DLD1 (cell line): ENCODE measurements around the gene CCL2.

ENCODE experiments used
- in situ Hi-C: cut with HindIII; loops from 2 replicates; pipeline ENCODE4 v1.10.0; 2017; ENCODE audit warnings: low sequenced_read_pairs

The CCL2 gene

DNA sequence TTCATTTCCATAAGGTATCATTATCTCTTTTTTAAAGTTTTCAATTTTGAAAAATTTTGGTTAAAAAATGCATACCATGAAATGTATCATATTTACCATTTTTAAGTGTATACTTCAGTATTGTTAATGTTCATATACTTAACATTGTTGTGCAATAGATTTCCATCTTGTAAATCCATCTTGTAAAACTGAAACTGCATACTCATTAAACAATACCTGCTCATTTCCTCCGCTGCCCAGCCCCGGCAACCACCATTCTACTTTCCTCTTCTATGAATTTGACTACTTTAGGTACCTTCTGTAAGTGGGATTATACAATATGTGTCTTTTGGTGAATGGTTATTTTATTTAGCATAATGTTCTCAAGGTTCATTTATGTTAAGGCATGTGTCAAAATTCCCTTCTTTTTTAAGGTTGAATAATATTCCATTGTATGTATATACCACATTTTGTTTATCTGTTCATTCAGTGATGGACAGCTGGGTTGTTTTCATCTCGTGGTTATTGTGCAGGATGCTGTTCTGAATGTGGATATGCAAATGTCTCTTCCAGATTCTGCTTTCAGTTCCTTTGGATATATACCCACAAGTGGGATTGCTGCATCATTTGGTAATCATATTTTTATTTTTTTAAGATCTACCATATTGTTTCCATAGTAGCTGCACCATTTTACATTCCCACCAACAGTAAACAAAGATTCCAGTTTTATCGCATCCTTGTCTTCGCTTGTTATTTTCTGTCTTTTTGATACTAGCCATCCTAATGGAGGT lies 6.7 kb downstream of the CCL2 start:
- in situ Hi-C loops, result no loop called here

DNA sequence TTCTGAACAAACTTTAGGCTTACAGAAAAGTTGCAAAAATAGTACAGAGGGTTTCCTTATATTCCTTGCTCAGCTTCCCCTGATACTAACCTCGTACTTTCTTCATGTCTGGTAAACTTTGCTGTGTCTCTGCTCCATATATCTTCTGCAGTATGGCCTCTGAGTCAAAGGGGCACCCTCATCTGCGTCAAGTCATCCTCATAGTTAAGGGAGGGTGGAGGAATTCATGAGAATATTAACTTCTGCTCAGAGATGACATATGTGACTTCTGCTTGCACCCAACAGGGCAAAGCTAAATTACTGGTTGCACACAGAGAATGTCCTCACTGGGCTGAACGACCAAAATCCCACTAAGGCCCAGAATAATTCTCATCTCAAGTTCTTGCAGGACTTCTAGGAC lies 10.6 kb downstream of the CCL2 start:
- in situ Hi-C loops, result no loop called here

GRCh38 chr17:34269969-34270368 lies 14.9 kb downstream of the CCL2 start, which contains the start of gene CCL7:
TSS of gene CCL7 (plus strand) at chr17:34270221. CDS start at chr17:34270291, 70 bp downstream.
- in situ Hi-C loops, result no loop called here

- in situ Hi-C loops, result no loop called here
These were observed 20.8 kb downstream of the CCL2 start for GRCh38 chr17:34275881-34276280.

- in situ Hi-C loops, result no loop called here
These were observed 21.7 kb downstream of the CCL2 start for GRCh38 chr17:34276826-34277225.

GRCh38 chr17:34283571-34283970 lies 28.5 kb downstream of the CCL2 start:
- in situ Hi-C loops, result no loop called here

- in situ Hi-C loops, result no loop called here
These were observed 30.3 kb downstream of the CCL2 start, which contains the start of gene CCL11 for GRCh38 chr17:34285286-34285792. TSS of gene CCL11 (plus strand) at chr17:34285742. CDS start at chr17:34285809, 67 bp downstream.

DNA sequence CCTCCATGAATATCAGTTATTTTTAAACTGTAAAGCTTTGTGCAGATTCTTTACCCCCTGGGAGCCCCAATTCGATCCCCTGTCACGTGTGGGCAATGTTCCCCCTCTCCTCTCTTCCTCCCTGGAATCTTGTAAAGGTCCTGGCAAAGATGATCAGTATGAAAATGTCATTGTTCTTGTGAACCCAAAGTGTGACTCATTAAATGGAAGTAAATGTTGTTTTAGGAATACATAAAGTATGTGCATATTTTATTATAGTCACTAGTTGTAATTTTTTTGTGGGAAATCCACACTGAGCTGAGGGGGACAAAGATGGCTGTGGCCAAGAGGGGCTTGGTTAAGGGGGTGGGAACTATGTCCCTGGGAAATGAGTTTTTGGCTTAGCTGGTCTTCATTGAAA lies 32.8 kb downstream of the CCL2 start:
- in situ Hi-C loops, result no loop called here

DNA sequence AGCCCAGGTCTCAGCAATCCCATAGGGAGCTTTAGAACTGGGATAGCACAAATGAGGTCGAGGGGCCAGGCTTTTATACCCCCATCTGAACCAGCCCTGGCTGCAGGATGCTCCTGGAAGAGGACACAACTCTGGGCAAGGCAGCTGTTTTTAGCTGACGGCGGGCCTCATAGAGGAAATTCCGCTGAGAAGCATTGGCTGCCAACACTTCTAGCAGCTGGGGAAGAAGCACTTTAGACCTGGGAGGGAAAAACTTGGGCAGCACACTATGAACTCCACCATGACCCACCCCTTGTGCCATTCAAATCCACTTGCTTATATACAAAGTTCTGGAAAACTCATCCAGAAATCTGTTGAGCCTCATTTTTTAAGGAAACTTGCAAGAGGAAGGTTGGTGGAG lies 35.5 kb downstream of the CCL2 start:
- in situ Hi-C loops, result no loop called here

DNA sequence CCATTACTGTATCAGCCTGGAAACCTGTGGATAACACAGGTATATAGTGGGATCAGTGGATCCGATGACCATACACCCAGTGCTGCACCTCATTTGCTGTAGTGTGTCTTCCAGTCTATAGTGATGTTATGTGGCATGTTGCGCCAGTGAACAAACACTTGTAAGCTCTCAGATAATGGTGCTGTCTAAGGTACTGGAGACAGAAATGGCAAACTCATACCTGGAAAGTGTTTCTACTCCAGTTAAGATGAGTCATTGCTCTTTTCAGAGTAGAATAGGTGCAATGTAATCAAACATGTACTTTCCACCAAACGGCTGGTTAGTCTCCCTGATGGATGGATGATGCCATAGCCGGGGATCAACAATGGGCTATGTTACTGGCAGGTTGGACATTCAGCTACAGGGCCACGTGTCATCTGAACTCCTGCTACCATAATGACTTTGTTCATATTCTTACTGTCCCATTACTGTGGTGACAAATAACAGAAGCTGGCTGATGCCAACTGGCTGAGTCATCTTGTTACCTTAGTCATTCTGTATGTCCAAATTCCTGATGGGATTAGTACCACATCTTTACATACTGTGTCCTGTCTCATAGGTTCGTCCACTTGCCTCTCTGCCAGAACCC lies 36.8 kb downstream of the CCL2 start:
- in situ Hi-C loops, result no loop called here

DNA sequence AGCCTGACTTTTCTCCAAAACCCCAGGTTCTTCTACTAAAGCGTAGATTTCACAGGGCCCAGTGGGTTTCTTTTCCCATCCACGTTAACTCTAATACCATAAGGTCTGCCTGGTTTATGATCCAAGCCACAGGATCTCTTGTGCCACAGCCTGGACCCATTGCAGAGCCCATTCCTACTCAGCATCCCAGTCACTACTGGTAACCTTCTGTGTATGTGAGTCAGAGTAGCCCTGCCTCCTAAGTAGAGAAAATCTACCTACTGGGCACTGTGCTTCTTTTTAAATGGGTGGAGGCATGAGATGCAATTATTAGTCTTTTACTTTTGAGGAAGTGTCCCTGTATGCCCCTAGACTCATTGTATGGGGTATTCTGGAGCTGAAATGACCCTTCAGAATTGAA lies 43.9 kb downstream of the CCL2 start:
- in situ Hi-C loops, result no loop called here

DNA sequence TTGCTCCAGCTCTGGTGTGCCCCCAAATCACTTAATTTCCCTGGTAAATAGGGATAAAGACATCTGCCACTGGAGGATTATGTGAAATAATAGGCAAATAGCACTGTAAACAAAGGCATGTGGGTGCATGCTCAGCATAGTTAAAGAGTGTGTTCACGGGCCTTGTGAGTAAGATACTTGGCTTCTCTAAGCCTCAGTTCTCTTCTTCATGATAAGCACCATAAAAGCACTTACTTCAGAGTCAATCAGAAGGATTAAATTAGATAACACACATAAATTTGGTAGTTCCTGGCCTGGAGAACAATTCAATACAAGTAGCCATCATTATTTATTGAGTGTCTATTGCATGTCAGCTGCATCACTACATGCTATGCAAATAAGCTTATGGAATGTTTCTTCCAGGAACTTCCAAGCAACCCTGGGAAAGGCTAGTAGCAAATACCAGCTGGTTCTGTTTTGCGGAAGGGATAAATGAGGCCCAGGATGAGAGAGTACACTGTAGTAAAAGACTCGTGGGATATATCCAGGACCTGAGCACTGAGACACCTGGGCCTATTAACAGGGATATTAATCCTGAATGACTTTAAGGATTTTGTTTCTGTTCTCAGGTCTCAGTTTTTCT lies 45.0 kb downstream of the CCL2 start:
- in situ Hi-C loops, result no loop called here

DNA sequence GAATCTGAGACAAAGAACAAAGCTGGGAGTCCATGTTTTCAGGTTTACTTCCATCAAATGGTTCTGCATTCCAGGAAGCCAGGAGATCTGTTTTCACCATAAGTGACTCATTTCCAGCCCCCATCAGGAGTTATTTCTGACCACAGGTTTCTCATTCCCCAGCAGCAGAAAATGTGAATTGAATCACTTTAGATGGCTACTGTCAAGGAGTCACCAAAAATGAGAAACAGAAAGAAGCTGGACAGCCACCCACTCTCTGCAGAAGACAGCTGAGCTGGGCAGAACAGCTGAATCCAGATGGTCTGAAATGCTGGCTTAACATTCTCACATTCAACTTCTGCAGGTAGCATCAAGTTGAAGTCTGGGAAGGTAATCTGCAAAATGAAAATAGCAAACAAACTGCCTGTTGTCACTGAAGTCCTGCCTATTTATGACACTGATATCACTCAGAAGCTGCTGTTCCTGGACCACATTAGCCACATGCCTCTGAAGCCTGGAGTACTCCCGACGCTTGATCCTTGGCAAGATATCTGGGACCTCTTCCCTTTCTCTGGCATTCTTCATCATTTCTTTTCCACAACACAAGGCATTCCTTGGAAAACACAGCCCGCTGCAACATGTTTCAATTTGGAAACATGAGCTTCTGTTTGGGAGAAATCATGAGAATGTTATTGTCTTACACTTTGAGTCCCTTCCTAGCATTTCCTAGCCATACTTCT lies 45.7 kb downstream of the CCL2 start:
- in situ Hi-C loops, result no loop called here

GRCh38 chr17:34301986-34302385 lies 46.9 kb downstream of the CCL2 start:
- in situ Hi-C loops, result no loop called here

DNA sequence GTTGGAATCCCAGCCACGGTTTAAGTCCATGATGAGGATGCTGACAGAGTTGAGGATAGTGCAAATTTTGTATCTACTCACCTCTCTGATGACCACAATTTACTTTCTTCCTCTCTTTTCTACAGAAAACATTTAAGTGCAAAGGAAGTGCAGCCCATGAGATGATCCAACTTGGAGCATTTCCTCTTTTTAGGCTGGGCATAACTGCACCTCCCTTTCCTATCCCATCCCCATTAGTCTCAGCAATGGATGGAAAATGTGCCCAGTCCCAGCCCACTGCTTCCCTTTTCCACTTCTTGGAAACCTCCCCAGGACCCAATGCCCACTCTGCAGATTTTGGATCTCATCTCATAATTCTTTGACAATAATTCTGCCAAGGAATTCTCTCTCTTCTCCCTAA lies 47.6 kb downstream of the CCL2 start:
- in situ Hi-C loops, result no loop called here

- in situ Hi-C loops, result no loop called here
These were observed 48.5 kb downstream of the CCL2 start for GRCh38 chr17:34303606-34304005.

- in situ Hi-C loops, result no loop called here
These were observed 50.0 kb downstream of the CCL2 start for GRCh38 chr17:34305061-34305460.

GRCh38 chr17:34305606-34306005 lies 50.5 kb downstream of the CCL2 start:
- in situ Hi-C loops, result no loop called here

- in situ Hi-C loops, result no loop called here
These were observed 51.4 kb downstream of the CCL2 start for GRCh38 chr17:34306466-34306865.
